HCT116 (cell line): Measurements from ENCODE around the gene PTRHD1.
A peak's percentile ranks its signal among the peaks of the same experiment; 100 is the strongest.

Experiments used
- CEBPB ChIP-seq: IDR thresholded peaks from 2 replicates; pipeline ENCODE4 v1.6.1; 2012; ENCODE audit warnings: low read depth
- CTCF ChIP-seq, 3 experiments: fragments of 200-600 bp in 1 of 3; sonication (generic) in 1 of 3; IDR thresholded peaks in 2 of 3; conservative IDR thresholded peaks in 1 of 3; 2 replicates each; pipeline ENCODE4 v1.5.1; 2012 to 2017; ENCODE audit warnings: low read depth in 2 of 3, low read length in 2 of 3, antibody characterized with exemption in 1 of 3, borderline replicate concordance in 1 of 3, control low read depth in 1 of 3, mild to moderate bottlenecking in 1 of 3, mixed read lengths in 1 of 3, mixed run types in 1 of 3, moderate library complexity in 1 of 3; ENCODE audit not compliant: insufficient read depth in 1 of 3
- EGR1 ChIP-seq: IDR thresholded peaks from 2 replicates; pipeline ENCODE4 v1.6.1; 2012; ENCODE audit warnings: low read depth
- MAX ChIP-seq: IDR thresholded peaks from 2 replicates; pipeline ENCODE4 v1.6.1; 2012
- POLR2A ChIP-seq: IDR thresholded peaks from 2 replicates; pipeline ENCODE4 v1.7.0; 2011; ENCODE audit warnings: borderline replicate concordance; ENCODE audit not compliant: insufficient read depth, insufficient read length; ENCODE audit errors: extremely low read depth
- POLR2AphosphoS5 ChIP-seq: IDR thresholded peaks from 2 replicates; pipeline ENCODE4 v1.6.1; 2011; ENCODE audit warnings: mild to moderate bottlenecking, low read depth, low read length, moderate library complexity
- REST ChIP-seq: IDR thresholded peaks from 2 replicates; pipeline ENCODE4 v1.6.1; 2012; ENCODE audit warnings: low read depth
- SIN3A ChIP-seq: IDR thresholded peaks from 2 replicates; pipeline ENCODE4 v1.6.1; 2012; ENCODE audit warnings: low read depth

- TF ChIP-seq CTCF (IDR thresholded peaks at IDR 0.05 in 2 of 3, conservative IDR thresholded peaks at IDR 0.05 in 1 of 3; ENCODE audit: borderline replicate concordance in 1 of 3, insufficient read depth in 1 of 3, low read depth in 2 of 3, low read length in 2 of 3): peak in 2 of 3 experiments; percentile 66 to 81; a peak in 4 of 6 replicates
- TF ChIP-seq POLR2A: no peak
- TF ChIP-seq SIN3A: no peak
- TF ChIP-seq EGR1: no peak
- no peak for TF ChIP-seq MAX
- no peak for TF ChIP-seq POLR2AphosphoS5
- no peak for TF ChIP-seq CEBPB
- no peak for TF ChIP-seq REST
Measured at GRCh38 chr2:24824966-24825882, 32.0 kb upstream of the PTRHD1 start.
